Mesothelial cell of epicardium (in vitro differentiated cells): Measurements from ENCODE around the gene FAM83G. TPM values are rescaled to one million over a fixed set of nuclear protein-coding genes. Genes with fewer than 3 reads are reported as not detected.

Source experiments
- DNase-seq, 2 experiments: peaks; one replicate each; pipeline ENCODE4 v3.0.0; 2021; ENCODE audit warnings: low spot score in 2 of 2; ENCODE audit not compliant: unreplicated experiment in 2 of 2
- H3K27ac Mint-ChIP-seq: 2 replicates; pipeline ENCODE4 v1.8.0; 2021; ENCODE audit warnings: mixed read lengths
- H3K27me3 Mint-ChIP-seq: 2 replicates; pipeline ENCODE4 v1.8.0; 2021; ENCODE audit warnings: low read depth, mixed read lengths
- H3K36me3 Mint-ChIP-seq: 2 replicates; pipeline ENCODE4 v1.8.0; 2021; ENCODE audit warnings: mixed read lengths
- H3K4me1 Mint-ChIP-seq: 2 replicates; pipeline ENCODE4 v1.8.0; 2021; ENCODE audit warnings: mixed read lengths
- H3K4me3 Mint-ChIP-seq: 2 replicates; pipeline ENCODE4 v1.8.0; 2021; ENCODE audit warnings: mild to moderate bottlenecking, moderate library complexity, mixed read lengths
- H3K9me3 Mint-ChIP-seq: 2 replicates; pipeline ENCODE4 v1.8.0; 2021; ENCODE audit warnings: mixed read lengths
- total RNA-seq: library from RNA; stranded (reverse); gene quantifications from 3 replicates; pipeline ENCODE4 v1.2.1, GENCODE V29; 2021
- TF ChIP-seq, protein P1 (sequence below): fragments of 200-600 bp; sonication (generic); IDR thresholded peaks from one replicate; pipeline ENCODE4 v1.5.0; 2021; ENCODE audit warnings: antibody characterized with exemption; ENCODE audit not compliant: unreplicated experiment

Gene FAM83G
- total RNA-seq, 1 donor from 2014 or later: 14.5 TPM

DNA sequence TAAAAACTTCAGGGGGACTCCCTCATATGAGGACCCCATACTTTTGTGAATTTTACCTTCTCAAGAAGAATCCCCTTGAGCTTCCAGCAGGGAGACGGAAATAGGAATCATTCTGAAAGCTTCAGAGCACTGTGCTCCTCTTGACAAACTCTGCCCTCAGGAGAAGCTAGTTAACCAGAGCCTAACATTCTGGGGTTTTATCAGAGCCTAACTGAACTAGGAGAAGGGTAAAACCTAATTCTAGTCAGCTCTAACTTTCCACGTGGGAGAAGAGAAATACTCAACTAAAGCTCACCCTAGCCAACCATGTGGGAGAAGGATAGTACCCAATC is 65.9 kb downstream of the FAM83G start:
- TF ChIP-seq, protein P1, sequence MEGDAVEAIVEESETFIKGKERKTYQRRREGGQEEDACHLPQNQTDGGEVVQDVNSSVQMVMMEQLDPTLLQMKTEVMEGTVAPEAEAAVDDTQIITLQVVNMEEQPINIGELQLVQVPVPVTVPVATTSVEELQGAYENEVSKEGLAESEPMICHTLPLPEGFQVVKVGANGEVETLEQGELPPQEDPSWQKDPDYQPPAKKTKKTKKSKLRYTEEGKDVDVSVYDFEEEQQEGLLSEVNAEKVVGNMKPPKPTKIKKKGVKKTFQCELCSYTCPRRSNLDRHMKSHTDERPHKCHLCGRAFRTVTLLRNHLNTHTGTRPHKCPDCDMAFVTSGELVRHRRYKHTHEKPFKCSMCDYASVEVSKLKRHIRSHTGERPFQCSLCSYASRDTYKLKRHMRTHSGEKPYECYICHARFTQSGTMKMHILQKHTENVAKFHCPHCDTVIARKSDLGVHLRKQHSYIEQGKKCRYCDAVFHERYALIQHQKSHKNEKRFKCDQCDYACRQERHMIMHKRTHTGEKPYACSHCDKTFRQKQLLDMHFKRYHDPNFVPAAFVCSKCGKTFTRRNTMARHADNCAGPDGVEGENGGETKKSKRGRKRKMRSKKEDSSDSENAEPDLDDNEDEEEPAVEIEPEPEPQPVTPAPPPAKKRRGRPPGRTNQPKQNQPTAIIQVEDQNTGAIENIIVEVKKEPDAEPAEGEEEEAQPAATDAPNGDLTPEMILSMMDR: no peak
- Mint-ChIP-seq H3K9me3 (no peaks in the 10 kb centered on the region), H3K4me3 (no peak overlapping the region), H3K27ac (no peak overlapping the region), H3K4me1 (no peaks in the 10 kb centered on the region), H3K36me3 (no peaks in the 10 kb centered on the region), H3K27me3 (no peaks in the 10 kb centered on the region)
- no peak for DNase-seq

DNA sequence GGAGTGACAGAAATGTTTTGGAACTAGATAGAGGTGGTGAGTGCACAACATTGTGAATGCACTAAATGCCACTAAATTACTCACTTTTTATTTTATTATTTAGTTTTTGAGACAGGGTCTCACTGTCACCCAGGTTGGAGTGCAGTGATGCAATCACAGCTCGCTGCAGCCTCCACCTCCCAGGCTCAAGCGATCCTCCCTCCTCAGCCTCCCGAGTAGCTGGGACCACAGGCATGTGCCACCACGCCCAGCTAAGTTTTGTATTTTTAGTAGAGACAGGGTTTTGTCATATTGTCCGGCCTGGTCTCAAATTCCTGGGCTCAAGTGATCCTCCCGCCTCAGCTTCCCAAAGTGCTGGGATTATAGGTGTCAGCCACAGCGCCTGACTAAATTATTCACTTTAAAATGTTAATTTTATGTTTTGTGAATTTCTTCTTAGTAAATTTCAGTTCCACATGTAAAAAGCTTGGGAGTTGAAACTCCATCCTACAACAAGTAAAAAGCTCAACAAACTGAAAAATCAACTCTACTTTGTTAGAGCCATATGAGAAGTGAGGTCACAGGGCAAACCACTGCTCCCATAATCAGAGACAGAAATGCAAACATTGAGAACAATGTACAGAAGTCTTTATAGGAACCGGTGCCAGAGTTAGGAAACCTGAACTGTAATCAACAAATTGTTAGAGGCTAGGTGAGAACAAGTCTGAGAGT is 66.4 kb downstream of the FAM83G start:
- Mint-ChIP-seq H3K27me3 (no peaks in the 10 kb centered on the region), H3K9me3 (no peaks in the 10 kb centered on the region), H3K4me3 (no peak overlapping the region), H3K36me3 (peaks cover under 1% of the 10 kb centered on the region), H3K27ac (no peak overlapping the region), H3K4me1 (no peaks in the 10 kb centered on the region)
- no peak for DNase-seq
- TF ChIP-seq, protein P1: no peak

DNA sequence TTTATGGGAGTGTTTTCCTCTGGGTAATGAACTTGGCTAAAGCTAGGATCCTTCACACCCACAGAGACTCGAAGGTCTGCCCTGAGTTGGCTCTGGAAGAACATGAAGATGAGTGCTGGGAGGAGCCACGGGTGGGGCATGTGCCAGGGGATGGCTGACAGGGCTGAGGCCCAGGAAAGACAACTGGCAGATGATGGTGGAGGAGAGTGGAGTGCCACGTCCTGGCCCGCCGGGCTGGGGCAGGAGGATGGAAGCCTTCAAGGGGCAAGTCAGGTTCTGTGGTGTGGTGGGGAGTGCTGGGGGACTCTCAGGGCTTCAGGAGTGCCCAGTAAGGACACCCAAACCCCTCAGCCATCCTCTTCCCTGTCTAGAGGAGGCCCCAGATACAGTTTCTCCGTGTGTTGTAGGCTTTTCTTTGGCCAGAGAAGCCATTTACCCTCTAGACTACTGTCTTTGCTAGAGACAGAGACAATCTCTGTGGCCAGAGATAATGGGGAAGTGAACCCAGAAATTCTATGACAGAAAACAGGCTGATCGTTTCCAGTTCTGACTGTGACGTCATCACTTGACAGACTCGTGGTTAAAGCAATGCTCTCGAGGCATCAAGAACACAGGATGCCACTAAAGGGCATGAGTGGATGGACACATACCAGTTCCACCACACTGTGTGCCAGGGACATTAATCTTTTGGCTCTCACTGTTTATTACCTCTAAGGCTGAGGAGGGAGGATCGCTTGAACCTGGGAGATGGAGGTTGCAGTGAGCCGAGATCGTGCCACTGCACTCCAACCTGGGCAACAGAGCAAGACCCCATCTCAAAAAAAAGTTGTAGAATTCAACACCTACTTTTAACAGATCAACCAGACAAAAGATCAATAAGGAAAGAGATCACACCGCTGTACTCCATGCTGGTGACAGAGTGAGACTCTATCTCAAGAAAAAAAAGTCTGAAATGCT is 71.2 kb downstream of the FAM83G start:
- no peak overlapping the region for H3K4me3 Mint-ChIP-seq
- no peaks in the 10 kb centered on the region for H3K27me3 Mint-ChIP-seq
- H3K4me1 Mint-ChIP-seq: no peaks in the 10 kb centered on the region
- peaks cover 26% of the 10 kb centered on the region for H3K36me3 Mint-ChIP-seq
- DNase-seq: no peak
- no peaks in the 10 kb centered on the region for H3K9me3 Mint-ChIP-seq
- H3K27ac Mint-ChIP-seq: no peak overlapping the region
- TF ChIP-seq, protein P1: no peak

DNA sequence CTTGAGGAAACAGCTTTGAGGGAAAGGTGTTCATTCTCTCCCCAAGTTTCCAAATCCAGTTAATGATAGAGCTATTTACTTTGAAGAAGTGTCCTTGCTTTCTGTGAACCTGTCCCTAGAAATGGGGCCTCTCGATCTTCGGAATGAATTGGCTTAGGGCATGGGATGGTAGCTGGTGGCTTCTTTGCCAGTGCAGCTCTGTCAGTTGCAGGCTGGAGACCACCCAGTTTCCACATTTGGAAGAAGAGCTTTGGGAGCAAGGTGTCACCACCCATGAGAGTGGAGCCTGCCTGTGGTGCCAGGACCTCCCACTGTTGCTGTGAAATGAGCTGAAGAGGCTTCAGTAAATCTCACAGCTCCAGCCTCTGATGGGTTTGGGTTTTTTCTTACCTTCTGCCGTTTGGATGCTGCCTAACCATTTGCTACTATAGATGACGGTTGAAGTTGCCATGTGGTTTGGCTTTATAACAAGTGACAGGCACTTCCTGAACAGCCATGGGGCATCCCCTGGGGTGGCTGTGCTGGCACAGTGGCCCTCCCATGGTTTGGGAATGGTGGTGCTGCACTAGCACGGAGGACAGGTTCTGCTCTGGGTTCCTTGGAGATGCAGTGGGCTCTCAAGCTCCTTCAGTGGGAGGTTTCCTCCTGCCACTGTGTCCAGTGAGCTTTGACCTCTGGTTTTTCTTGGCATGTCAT is 72.1 kb downstream of the FAM83G start:
- H3K9me3 Mint-ChIP-seq: no peaks in the 10 kb centered on the region
- no peak overlapping the region for H3K4me3 Mint-ChIP-seq
- no peak for DNase-seq
- TF ChIP-seq, protein P1: no peak
- no peaks in the 10 kb centered on the region for H3K27me3 Mint-ChIP-seq
- no peak overlapping the region for H3K27ac Mint-ChIP-seq
- H3K36me3 Mint-ChIP-seq: peaks cover 29% of the 10 kb centered on the region
- no peaks in the 10 kb centered on the region for H3K4me1 Mint-ChIP-seq

DNA sequence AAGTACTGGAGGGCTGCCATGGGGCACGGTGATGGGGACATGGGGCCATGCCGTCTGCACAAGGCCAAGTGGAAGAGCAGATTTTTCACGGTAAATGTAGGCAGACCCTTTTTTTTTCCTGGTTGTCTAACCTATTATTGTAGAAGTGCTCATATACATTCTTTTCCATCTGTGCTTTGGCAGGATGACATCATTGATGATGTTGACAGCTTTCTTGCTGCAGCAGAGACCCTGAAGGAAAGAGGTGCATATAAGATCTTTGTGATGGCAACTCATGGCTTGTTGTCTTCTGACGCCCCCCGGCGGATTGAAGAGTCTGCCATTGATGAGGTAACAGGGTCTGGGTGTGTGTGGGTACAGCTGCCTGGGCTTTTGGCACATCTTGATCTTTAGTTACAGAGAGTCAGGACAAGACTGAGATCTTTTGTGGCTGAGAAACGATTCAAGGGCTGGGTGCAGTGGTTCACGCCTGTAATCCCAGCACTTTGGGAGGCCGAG is 75.9 kb downstream of the FAM83G start:
- H3K4me1 Mint-ChIP-seq: no peaks in the 10 kb centered on the region
- H3K36me3 Mint-ChIP-seq: peaks cover 35% of the 10 kb centered on the region
- no peaks in the 10 kb centered on the region for H3K9me3 Mint-ChIP-seq
- no peaks in the 10 kb centered on the region for H3K27me3 Mint-ChIP-seq
- H3K4me3 Mint-ChIP-seq: no peak overlapping the region
- no peak overlapping the region for H3K27ac Mint-ChIP-seq
- TF ChIP-seq, protein P1: no peak
- no peak for DNase-seq
